ENCODE measurements around the gene E2F4. TPM values are rescaled to one million over a fixed set of nuclear protein-coding genes. Genes with fewer than 3 reads are reported as not detected.

Gene E2F4
- total and polyA plus RNA-seq, 2 of the 13 experiments (the other 11 are each of a cell fraction or from before 2014, with no cell fraction given), result 84.8 to 91.2 TPM

DNA sequence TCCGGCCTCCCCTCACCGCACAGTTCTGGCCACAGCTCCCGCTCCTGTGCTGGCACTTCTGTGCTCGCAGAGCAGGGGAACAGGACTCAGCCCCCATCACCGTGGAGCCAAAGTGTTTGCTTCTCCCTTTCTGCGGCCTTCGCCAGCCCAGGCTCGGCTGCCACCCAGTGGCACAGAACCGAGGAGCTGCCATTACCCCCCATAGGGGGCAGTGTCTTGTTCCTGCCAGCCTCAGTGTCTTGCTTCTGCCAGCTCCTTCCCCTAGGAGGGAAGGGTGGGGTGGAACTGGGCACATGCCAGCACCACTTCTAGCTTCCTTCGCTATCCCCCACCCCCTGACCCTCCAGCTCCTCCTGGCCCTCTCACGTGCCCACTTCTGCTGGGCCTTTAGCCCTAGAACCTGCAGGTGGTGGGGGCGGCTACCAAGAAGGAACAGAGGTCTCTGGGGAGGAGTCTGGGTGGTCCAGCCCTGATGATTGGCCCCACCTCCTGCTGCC is 6.3 kb downstream of the E2F4 start (continued):
- no peak for TF ChIP-seq MAF1 (CRISPR knock-in tag; IDR thresholded peaks at IDR 0.05; ENCODE audit: borderline replicate concordance)
- no peak for TF ChIP-seq ZNF282 (IDR thresholded peaks at IDR 0.05; ENCODE audit: partially characterized antibody)
- no peak for TF ChIP-seq ZNF451 (CRISPR knock-in tag; IDR thresholded peaks at IDR 0.05)
- TF ChIP-seq, protein P1, sequence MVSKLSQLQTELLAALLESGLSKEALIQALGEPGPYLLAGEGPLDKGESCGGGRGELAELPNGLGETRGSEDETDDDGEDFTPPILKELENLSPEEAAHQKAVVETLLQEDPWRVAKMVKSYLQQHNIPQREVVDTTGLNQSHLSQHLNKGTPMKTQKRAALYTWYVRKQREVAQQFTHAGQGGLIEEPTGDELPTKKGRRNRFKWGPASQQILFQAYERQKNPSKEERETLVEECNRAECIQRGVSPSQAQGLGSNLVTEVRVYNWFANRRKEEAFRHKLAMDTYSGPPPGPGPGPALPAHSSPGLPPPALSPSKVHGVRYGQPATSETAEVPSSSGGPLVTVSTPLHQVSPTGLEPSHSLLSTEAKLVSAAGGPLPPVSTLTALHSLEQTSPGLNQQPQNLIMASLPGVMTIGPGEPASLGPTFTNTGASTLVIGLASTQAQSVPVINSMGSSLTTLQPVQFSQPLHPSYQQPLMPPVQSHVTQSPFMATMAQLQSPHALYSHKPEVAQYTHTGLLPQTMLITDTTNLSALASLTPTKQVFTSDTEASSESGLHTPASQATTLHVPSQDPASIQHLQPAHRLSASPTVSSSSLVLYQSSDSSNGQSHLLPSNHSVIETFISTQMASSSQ (IDR thresholded peaks at IDR 0.05; ENCODE audit: low read depth), result no peak
- TF ChIP-seq, protein P1 (CRISPR knock-in tag; IDR thresholded peaks at IDR 0.05; ENCODE audit: borderline replicate concordance), result no peak
- TF ChIP-seq KAT8 (CRISPR knock-in tag; IDR thresholded peaks at IDR 0.05), result no peak
- TF ChIP-seq FOXO1 (CRISPR knock-in tag; IDR thresholded peaks at IDR 0.05), result no peak
- TF ChIP-seq, protein P2, sequence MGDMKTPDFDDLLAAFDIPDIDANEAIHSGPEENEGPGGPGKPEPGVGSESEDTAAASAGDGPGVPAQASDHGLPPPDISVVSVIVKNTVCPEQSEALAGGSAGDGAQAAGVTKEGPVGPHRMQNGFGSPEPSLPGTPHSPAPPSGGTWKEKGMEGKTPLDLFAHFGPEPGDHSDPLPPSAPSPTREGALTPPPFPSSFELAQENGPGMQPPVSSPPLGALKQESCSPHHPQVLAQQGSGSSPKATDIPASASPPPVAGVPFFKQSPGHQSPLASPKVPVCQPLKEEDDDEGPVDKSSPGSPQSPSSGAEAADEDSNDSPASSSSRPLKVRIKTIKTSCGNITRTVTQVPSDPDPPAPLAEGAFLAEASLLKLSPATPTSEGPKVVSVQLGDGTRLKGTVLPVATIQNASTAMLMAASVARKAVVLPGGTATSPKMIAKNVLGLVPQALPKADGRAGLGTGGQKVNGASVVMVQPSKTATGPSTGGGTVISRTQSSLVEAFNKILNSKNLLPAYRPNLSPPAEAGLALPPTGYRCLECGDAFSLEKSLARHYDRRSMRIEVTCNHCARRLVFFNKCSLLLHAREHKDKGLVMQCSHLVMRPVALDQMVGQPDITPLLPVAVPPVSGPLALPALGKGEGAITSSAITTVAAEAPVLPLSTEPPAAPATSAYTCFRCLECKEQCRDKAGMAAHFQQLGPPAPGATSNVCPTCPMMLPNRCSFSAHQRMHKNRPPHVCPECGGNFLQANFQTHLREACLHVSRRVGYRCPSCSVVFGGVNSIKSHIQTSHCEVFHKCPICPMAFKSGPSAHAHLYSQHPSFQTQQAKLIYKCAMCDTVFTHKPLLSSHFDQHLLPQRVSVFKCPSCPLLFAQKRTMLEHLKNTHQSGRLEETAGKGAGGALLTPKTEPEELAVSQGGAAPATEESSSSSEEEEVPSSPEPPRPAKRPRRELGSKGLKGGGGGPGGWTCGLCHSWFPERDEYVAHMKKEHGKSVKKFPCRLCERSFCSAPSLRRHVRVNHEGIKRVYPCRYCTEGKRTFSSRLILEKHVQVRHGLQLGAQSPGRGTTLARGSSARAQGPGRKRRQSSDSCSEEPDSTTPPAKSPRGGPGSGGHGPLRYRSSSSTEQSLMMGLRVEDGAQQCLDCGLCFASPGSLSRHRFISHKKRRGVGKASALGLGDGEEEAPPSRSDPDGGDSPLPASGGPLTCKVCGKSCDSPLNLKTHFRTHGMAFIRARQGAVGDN (CRISPR knock-in tag; IDR thresholded peaks at IDR 0.05), result peak; percentile 28; the same call in 1 of the 2 replicates
- TF ChIP-seq, protein P3, sequence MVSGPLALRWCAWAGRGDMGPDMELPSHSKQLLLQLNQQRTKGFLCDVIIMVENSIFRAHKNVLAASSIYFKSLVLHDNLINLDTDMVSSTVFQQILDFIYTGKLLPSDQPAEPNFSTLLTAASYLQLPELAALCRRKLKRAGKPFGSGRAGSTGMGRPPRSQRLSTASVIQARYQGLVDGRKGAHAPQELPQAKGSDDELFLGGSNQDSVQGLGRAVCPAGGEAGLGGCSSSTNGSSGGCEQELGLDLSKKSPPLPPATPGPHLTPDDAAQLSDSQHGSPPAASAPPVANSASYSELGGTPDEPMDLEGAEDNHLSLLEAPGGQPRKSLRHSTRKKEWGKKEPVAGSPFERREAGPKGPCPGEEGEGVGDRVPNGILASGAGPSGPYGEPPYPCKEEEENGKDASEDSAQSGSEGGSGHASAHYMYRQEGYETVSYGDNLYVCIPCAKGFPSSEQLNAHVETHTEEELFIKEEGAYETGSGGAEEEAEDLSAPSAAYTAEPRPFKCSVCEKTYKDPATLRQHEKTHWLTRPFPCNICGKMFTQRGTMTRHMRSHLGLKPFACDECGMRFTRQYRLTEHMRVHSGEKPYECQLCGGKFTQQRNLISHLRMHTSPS (CRISPR knock-in tag; IDR thresholded peaks at IDR 0.05; ENCODE audit: low read depth), result 0 out of 2 replicates have a peak, but pooled peaks have one; percentile 21
- TF ChIP-seq ZNF205 (CRISPR knock-in tag; IDR thresholded peaks at IDR 0.05), result no peak
- TF ChIP-seq SNAI1 (CRISPR knock-in tag; IDR thresholded peaks at IDR 0.05; ENCODE audit: borderline replicate concordance), result no peak
- TF ChIP-seq HNRNPL (IDR thresholded peaks at IDR 0.05; ENCODE audit: low read depth, low read length), result peak; percentile 94
- TF ChIP-seq MAFG (CRISPR knock-in tag; IDR thresholded peaks at IDR 0.05), result no peak
- TF ChIP-seq DR1 (CRISPR knock-in tag; IDR thresholded peaks at IDR 0.05), result no peak
- TF ChIP-seq ZNF563 (CRISPR knock-in tag; IDR thresholded peaks at IDR 0.05), result no peak
- TF ChIP-seq KAT7 (CRISPR knock-in tag; IDR thresholded peaks at IDR 0.05; ENCODE audit: borderline replicate concordance), result no peak
- no peak for TF ChIP-seq RARA (CRISPR knock-in tag; IDR thresholded peaks at IDR 0.05)
- TF ChIP-seq TBL1XR1 (IDR thresholded peaks at IDR 0.05; ENCODE audit: borderline replicate concordance, low read length, partially characterized antibody), result no peak
- no peak for TF ChIP-seq ZKSCAN8 (CRISPR knock-in tag; IDR thresholded peaks at IDR 0.05; ENCODE audit: borderline replicate concordance)
- no peak for TF ChIP-seq SALL1 (CRISPR knock-in tag; IDR thresholded peaks at IDR 0.05)
- TF ChIP-seq ZNF792 (CRISPR knock-in tag; IDR thresholded peaks at IDR 0.05), result no peak
- TF ChIP-seq SMARCE1 (IDR thresholded peaks at IDR 0.05; ENCODE audit: borderline replicate concordance), result no peak
- TF ChIP-seq PCBP1 (IDR thresholded peaks at IDR 0.05; ENCODE audit: borderline replicate concordance, low read depth, low read length), result no peak
